Endothelial cell of umbilical vein (primary cell): ENCODE measurements around the gene KCNJ12.

Experiments used
- FOS ChIP-seq: IDR thresholded peaks from 2 replicates; pipeline ENCODE4 v1.6.1; 2011; ENCODE audit warnings: mild to moderate bottlenecking, low read length, moderate library complexity, borderline replicate concordance; ENCODE audit not compliant: insufficient read depth
- GATA2 ChIP-seq: IDR thresholded peaks from 2 replicates; pipeline ENCODE4 v1.7.0; 2011; ENCODE audit warnings: low read depth, mild to moderate bottlenecking, moderate library complexity, mixed read lengths, low read length; ENCODE audit not compliant: insufficient read length, insufficient read depth
- POLR2A ChIP-seq: IDR thresholded peaks from 2 replicates; pipeline ENCODE4 v1.6.1; 2012; ENCODE audit warnings: low read depth, mild to moderate bottlenecking, control low read depth, low read length
- POLR2AphosphoS5 ChIP-seq: IDR thresholded peaks from 2 replicates; pipeline ENCODE4 v1.6.1; 2012; ENCODE audit warnings: low read depth, mild to moderate bottlenecking, control low read depth, low read length, moderate library complexity; ENCODE audit not compliant: insufficient read depth
- TF ChIP-seq, protein P1 (sequence below): IDR thresholded peaks from 2 replicates; pipeline ENCODE4 v1.6.1; 2011; ENCODE audit not compliant: insufficient read depth, insufficient read length
- TF ChIP-seq, protein P2 (sequence below), 2 donors: IDR thresholded peaks; 1 replicate in 1 of 2; 2 replicates in 1 of 2; pipeline ENCODE4 v1.5.1; 2011; ENCODE audit warnings: low read length in 2 of 2, mild to moderate bottlenecking in 2 of 2, moderate library complexity in 2 of 2, control low read depth in 1 of 2, inconsistent platforms in 1 of 2, low read depth in 1 of 2; ENCODE audit not compliant: insufficient read depth in 1 of 2; ENCODE audit errors: extremely low read depth in 1 of 2

- TF ChIP-seq, protein P1, sequence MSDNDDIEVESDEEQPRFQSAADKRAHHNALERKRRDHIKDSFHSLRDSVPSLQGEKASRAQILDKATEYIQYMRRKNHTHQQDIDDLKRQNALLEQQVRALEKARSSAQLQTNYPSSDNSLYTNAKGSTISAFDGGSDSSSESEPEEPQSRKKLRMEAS: no peak
- TF ChIP-seq, protein P2, sequence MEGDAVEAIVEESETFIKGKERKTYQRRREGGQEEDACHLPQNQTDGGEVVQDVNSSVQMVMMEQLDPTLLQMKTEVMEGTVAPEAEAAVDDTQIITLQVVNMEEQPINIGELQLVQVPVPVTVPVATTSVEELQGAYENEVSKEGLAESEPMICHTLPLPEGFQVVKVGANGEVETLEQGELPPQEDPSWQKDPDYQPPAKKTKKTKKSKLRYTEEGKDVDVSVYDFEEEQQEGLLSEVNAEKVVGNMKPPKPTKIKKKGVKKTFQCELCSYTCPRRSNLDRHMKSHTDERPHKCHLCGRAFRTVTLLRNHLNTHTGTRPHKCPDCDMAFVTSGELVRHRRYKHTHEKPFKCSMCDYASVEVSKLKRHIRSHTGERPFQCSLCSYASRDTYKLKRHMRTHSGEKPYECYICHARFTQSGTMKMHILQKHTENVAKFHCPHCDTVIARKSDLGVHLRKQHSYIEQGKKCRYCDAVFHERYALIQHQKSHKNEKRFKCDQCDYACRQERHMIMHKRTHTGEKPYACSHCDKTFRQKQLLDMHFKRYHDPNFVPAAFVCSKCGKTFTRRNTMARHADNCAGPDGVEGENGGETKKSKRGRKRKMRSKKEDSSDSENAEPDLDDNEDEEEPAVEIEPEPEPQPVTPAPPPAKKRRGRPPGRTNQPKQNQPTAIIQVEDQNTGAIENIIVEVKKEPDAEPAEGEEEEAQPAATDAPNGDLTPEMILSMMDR (IDR thresholded peaks at IDR 0.05; ENCODE audit: extremely low read depth in 1 of 2, insufficient read depth in 1 of 2, low read depth in 1 of 2, low read length in 2 of 2): no peak
- TF ChIP-seq FOS: no peak
- TF ChIP-seq POLR2A: no peak
- no peak for TF ChIP-seq GATA2
- TF ChIP-seq POLR2AphosphoS5: no peak
Observed at GRCh38 chr17:21394265-21394664, 18.1 kb downstream of the KCNJ12 start.
